GM19193 (cell line): ENCODE results near the gene DCST1.

Experiments
- POLR2A ChIP-seq: IDR thresholded peaks from 4 replicates; pipeline ENCODE4 v1.6.1; 2011; ENCODE audit not compliant: insufficient read depth, insufficient read length; ENCODE audit errors: extremely low read depth

DCST1 gene

DNA sequence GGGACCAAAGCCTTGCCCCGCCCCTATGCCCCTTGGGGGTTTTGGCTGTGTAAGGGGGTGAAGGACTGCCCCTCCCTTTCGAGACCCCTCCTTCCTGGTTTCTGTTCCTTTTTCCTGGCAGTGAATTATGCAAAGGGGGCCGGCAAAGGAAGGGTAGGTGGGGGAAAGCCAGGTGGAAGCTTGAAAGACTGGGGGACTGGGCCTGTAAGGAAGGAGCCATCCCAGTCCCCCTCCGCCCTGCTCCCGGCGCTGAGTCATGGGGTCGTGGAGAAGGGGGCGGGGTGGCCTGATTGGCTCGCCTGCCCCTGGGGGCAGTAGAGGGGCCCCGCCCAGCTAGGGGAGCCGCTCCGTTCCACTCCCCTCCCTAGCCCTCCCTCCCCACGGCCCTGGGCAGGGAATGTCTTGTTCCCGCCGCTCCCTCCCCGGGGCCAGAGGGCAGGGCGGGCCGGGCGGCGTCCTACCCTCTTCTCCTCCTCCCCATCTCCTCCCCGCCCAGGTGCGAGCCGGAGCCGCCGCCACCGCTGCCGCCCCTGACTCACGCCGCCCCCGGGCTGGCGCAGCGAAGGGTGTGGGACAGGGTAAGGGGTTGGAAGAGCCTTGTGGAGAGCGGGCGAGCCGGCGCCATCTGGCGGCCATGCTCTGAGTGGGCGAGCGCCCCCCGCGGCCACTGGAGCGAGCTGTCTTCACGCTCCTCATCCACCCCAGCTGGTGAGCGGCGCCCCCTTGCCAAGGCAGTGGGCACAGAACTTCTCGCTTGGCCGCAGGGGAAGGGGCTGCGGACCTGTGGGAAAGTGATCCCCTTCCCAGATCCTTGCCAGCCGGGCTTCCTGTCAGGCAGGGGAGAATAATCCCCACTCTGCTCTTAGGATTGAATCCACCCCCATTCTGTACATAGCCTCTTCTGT lies 16.3 kb upstream of the DCST1 start:
- peak; percentile 46 for TF ChIP-seq POLR2A

DNA sequence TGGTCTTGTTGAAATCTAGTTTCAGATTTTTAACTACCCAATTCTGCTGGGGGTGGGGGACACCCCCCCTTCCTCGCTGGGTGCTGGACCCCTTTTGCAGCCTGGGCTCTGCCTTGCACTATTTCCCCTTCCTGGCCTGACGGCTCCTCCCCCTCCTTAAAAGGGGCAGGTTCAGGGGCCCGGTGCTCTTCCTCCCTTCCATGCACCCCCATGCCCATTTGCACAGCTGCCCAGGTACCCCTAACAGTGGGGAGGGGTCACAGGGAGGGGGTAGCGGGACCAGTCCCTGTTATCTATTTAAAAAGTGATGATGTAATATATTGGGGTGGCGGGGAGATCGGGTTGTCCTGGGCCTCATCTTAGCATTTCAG lies 15.7 kb upstream of the DCST1 start:
- peak; percentile 18 for TF ChIP-seq POLR2A

GRCh38 chr1:155018617-155019348 lies 14.8 kb upstream of the DCST1 start:
- no peak for TF ChIP-seq POLR2A

- TF ChIP-seq POLR2A = no peak
Observed at GRCh38 chr1:155019377-155020245, 14.0 kb upstream of the DCST1 start.

- no peak for TF ChIP-seq POLR2A
Observed at GRCh38 chr1:155022136-155022926, 11.3 kb upstream of the DCST1 start.

DNA sequence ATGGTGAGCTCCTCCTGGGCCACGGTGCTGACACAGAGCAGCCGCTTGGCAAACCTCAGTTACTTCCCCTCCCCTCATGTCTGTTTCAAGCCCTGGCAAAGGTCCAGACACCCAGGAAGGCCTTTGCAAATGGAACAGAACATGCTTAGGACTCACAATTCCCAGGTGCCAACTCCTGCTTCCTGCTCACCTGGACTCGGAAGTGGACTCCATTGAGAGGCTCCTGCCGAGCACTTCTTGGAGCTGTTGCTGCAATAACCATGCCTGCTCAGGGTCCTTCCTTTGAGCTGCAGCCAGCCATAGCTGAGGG lies 10.7 kb upstream of the DCST1 start:
- no peak for TF ChIP-seq POLR2A

- no peak for TF ChIP-seq POLR2A
Observed at GRCh38 chr1:155023627-155024026, 10.0 kb upstream of the DCST1 start.

DNA sequence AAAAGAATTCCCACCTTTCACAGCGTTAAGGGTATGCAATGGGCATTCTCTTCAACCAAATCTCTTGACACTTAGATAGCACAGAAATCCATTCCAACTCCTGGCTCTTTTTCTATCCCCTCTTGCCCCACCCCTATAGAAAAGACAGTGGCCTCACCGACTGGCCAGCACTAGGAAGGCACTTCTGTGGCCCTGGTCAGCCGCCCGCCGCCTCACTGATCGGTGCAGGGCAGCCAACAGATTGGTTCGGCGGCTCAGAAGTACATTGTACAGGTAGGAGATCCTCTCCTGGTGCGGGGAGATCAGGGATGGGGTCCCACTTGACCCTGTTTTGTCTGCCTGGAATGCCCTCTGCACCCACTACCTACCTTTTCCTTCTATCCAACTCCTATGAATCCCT lies 9.3 kb upstream of the DCST1 start:
- no peak for TF ChIP-seq POLR2A

GRCh38 chr1:155026154-155026553 lies 7.5 kb upstream of the DCST1 start:
- TF ChIP-seq POLR2A = no peak

GRCh38 chr1:155026588-155026987 lies 7.0 kb upstream of the DCST1 start:
- TF ChIP-seq POLR2A = no peak

DNA sequence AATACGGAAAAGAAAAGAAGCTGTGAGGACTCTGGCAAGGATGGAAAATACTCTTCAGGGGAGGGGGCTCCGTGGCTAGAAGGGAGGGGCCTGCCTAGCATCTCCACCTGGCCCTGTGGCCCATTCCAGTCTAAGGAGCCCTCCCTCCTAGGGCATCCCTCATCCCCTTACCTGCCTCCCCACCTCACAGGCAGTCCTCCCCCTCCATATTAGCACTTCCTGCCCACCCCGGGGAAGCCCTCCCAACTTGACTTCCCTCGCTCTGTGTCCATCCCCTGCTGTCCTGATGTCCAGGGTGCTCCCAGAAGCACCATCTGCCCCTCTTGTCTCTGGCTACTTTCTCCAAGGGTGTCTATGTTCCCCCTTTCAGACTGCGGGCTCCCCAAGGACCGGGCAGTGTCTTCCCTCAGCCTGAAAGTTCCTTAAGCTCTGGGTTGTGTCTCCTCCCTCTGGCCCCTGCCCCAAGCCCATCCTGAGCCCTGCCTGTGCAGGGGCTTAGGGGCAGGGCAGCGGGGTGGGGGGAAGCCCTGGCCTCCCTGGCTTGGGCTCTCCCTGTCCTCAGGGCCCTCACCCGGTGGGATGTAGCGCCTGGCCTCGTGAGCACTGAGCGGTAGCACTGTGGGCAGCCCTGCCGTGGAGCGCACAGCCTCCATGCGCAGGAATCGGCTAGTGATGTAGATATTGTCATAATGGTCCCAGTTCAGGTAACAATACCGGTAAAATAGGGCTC lies 3.9 kb upstream of the DCST1 start:
- no peak for TF ChIP-seq POLR2A

DNA sequence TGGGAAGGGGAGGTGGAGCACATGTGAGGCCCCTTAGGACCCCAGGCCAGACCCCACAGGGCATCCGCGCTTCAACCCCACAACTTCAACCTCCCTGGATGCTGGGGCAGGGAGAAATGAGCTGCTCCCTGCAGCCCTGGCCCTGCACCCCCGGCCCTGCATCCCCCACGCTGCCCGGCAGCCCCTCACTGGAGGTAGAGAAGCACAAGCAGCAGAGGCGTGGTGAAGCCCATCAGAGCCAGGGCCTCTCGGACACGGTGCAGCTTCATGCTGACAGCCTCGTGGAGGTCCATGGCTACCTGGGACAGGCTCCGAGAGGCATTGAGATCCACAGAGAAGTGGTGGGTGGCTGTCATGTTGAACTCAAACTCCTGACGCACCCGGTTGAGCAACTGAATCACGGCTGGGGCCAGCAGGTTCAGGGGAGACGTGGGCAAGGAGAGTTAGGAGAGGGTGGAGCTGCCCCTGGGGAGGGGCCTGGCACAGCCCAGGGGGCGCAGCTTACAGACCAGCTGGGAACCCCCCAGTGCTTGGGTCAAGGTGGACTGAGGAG lies 3.3 kb upstream of the DCST1 start:
- TF ChIP-seq POLR2A = no peak

GRCh38 chr1:155030899-155031298 lies 2.7 kb upstream of the DCST1 start:
- no peak for TF ChIP-seq POLR2A
